KMS-11 (cell line): ENCODE measurements around the gene CD59.

Experiments
- H2AFZ ChIP-seq: fragments of 200-600 bp; sonication (generic); 2 replicates; pipeline ENCODE4 v1.6.1; 2016; ENCODE audit warnings: antibody characterized with exemption, mixed run types, low read depth
- H3K27ac ChIP-seq: fragments of 200-600 bp; sonication (generic); 2 replicates; pipeline ENCODE4 v1.6.1; 2016; ENCODE audit warnings: mild to moderate bottlenecking, mixed run types
- H3K27me3 ChIP-seq: fragments of 200-600 bp; sonication (generic); 2 replicates; pipeline ENCODE4 v1.6.1; 2017; ENCODE audit warnings: mild to moderate bottlenecking, low read depth, mixed run types, moderate library complexity; ENCODE audit not compliant: insufficient read depth
- H3K36me3 ChIP-seq: fragments of 200-600 bp; sonication (generic); 2 replicates; pipeline ENCODE4 v1.6.1; 2017; ENCODE audit warnings: mild to moderate bottlenecking, mixed run types; ENCODE audit not compliant: insufficient read depth
- H3K4me1 ChIP-seq: fragments of 200-600 bp; sonication (generic); 2 replicates; pipeline ENCODE4 v1.6.1; 2016; ENCODE audit warnings: mild to moderate bottlenecking, low read depth, mixed run types; ENCODE audit not compliant: poor library complexity, severe bottlenecking
- H3K4me2 ChIP-seq: fragments of 200-600 bp; sonication (generic); 2 replicates; pipeline ENCODE4 v1.7.0; 2016; ENCODE audit warnings: mild to moderate bottlenecking, mixed run types
- H3K4me3 ChIP-seq: fragments of 200-600 bp; sonication (generic); IDR thresholded peaks from 2 replicates; pipeline ENCODE4 v1.6.1; 2017; ENCODE audit warnings: low read depth, low read length, mixed read lengths; ENCODE audit not compliant: insufficient read depth
- H3K79me2 ChIP-seq: fragments of 200-600 bp; sonication (generic); 2 replicates; pipeline ENCODE4 v1.6.1; 2016; ENCODE audit warnings: low read depth, mixed run types; ENCODE audit not compliant: insufficient read depth
- H3K9ac ChIP-seq: fragments of 200-600 bp; sonication (generic); 2 replicates; pipeline ENCODE4 v1.6.1; 2016; ENCODE audit warnings: mild to moderate bottlenecking, mixed run types
- H4K20me1 ChIP-seq: fragments of 200-600 bp; sonication (generic); 2 replicates; pipeline ENCODE4 v1.6.1; 2016; ENCODE audit warnings: mild to moderate bottlenecking, mixed run types; ENCODE audit not compliant: insufficient read depth
- CTCF ChIP-seq: fragments of 200-600 bp; sonication (generic); conservative IDR thresholded peaks from 2 replicates; pipeline ENCODE4 v1.6.1; 2017; ENCODE audit warnings: low read depth, mild to moderate bottlenecking, antibody characterized with exemption, low read length, moderate library complexity, mixed read lengths

The CD59 gene

DNA sequence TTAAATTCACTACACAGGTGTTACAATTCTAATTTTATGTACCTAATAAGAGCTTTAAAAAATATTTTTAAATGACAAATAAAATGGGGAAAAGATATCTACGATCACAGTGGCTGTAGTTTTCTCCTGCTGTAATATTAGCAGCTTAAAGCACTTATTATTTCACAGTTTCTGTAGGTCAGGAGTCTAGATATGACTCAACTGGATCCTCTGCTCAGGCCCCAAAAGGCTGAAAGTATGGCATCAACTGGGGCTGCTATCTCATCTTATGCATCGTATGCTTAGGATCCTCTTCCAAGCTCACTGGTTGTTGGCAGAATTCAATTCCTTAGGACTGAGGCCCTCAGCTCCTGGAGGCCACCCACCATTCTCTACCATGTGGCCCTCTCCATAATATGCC, 25.2 kb upstream of the CD59 start:
- no peak for TF ChIP-seq CTCF
- peak overlapping the region; percentile 61 for H3K4me2 ChIP-seq
- peak overlapping the region; percentile 35; the same call in 1 of the 2 replicates for H3K27ac ChIP-seq
- H3K36me3 ChIP-seq: no peaks in the 10 kb centered on the region; the same call in 1 of the 2 replicates
- no peak overlapping the region for H3K4me3 ChIP-seq
- H3K4me1 ChIP-seq: peaks cover 22% of the 10 kb centered on the region
- no peaks in the 10 kb centered on the region for H3K27me3 ChIP-seq
- no peak overlapping the region; the same call in 1 of the 2 replicates for H3K9ac ChIP-seq
- no peak overlapping the region for H2AFZ ChIP-seq
- H4K20me1 ChIP-seq: no peaks in the 10 kb centered on the region
- H3K79me2 ChIP-seq: no peaks in the 10 kb centered on the region

- Histone ChIP-seq H3K79me2 (no peaks in the 10 kb centered on the region), H3K4me1 (peaks cover 55% of the 10 kb centered on the region), H4K20me1 (no peaks in the 10 kb centered on the region), H3K4me2 (peak overlapping the region; percentile 79), H2AFZ (peak overlapping the region; percentile 27; the same call in 1 of the 2 replicates), H3K4me3 (no peak overlapping the region), H3K9ac (peak overlapping the region; percentile 48), H3K27ac (peak overlapping the region; percentile 80), H3K27me3 (no peaks in the 10 kb centered on the region), H3K36me3 (no peaks in the 10 kb centered on the region; the same call in none of the 2 replicates)
- no peak for TF ChIP-seq CTCF
Observed at GRCh38 chr11:33753304-33753967, 17.2 kb upstream of the CD59 start.

- peak overlapping the region; percentile 79; the same call in 1 of the 2 replicates for H3K4me2 ChIP-seq
Observed at GRCh38 chr11:33751878-33752277, 15.7 kb upstream of the CD59 start.

GRCh38 chr11:33747979-33748378, 11.8 kb upstream of the CD59 start:
- Histone ChIP-seq H2AFZ (no peak overlapping the region), H3K36me3 (no peaks in the 10 kb centered on the region; the same call in 1 of the 2 replicates), H3K79me2 (no peaks in the 10 kb centered on the region), H3K27ac (no peak overlapping the region), H4K20me1 (no peaks in the 10 kb centered on the region), H3K9ac (no peak overlapping the region), H3K4me3 (no peak overlapping the region), H3K27me3 (no peaks in the 10 kb centered on the region), H3K4me2 (no peak overlapping the region), H3K4me1 (peaks cover 25% of the 10 kb centered on the region)
- TF ChIP-seq CTCF: no peak

More at GRCh38 chr11:33751878-33752277, 15.7 kb upstream of the CD59 start:
- H3K79me2 ChIP-seq: no peaks in the 10 kb centered on the region
- H3K36me3 ChIP-seq: no peaks in the 10 kb centered on the region; the same call in none of the 2 replicates
- H3K4me1 ChIP-seq: peaks cover 55% of the 10 kb centered on the region
- H3K9ac ChIP-seq: no peak overlapping the region
- TF ChIP-seq CTCF: no peak
- H4K20me1 ChIP-seq: no peaks in the 10 kb centered on the region
- peak overlapping the region; percentile 80; the same call in 1 of the 2 replicates for H3K27ac ChIP-seq
- no peak overlapping the region for H2AFZ ChIP-seq
- no peaks in the 10 kb centered on the region for H3K27me3 ChIP-seq
- no peak overlapping the region for H3K4me3 ChIP-seq
